Activated CD4-positive, alpha-beta T cell treated with anti-CD3 and anti-CD28 coated beads, Interleukin-2, amount 50 U/mL, for 4 hours (primary cell): Measurements from ENCODE around the gene OBP2A.

Source experiments
- DNase-seq, 2 experiments: peaks; one replicate each; pipeline ENCODE4 v3.0.0-alpha.2; 2020

The OBP2A gene

DNA sequence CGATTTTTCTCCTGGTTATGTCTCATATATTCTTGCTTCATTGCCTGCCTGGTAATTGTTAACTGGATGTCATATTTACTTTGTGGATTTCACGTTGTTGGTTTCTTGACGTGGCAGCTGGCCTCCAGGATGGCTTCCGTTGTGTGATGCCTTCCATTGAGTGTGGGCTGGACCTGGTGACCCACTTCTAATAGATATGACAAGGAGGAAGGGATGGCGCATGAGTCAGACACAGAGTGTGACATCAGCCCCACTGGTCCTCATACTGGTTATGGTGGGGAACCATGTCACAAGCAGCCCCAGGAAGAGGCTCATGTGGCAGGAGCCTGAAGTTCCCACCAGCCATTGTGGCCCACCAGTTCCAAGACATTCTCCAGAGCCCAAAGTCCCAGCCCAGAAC is 9.3 kb downstream of the OBP2A start:
- no peak for DNase-seq

DNA sequence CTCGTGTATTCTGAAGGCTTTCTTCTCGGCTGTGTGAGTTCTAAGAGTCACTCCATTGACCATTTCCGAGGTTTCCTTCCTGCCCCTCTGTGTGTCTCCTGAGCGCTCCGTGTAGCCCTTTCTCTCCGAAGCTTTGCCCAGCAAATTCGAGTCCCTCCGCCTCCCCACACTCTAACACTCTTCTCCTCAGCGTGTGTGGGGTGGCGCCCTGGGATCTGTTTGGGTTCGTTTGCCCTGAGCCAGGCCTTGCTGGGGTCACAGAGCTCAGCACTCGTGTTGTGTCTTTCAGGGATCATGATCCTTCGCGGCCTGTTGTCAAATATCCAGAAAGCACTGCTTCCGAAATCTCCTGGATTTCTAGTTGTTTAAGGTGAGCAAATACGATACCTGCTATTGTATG is 10.0 kb downstream of the OBP2A start:
- DNase-seq = no peak

DNA sequence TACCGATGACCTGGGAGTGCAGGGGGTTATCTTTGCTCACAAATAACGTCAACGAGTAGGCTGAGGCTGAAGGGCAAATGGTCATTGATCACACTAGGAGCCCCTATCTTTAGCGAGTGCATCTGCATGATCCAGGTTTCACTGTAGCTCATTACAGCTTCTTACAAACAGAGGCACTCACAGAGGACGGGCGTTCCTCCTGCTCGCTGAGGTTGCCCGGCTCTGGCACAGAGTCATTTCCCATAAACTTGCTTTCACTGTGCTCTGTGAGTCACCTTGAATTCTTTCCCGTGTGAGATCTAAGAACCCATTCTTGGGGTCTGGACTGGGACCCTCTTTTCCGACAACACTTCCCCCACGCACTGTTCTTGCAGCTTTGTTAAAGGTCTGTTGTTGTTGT is 13.7 kb downstream of the OBP2A start:
- no peak for DNase-seq

DNA sequence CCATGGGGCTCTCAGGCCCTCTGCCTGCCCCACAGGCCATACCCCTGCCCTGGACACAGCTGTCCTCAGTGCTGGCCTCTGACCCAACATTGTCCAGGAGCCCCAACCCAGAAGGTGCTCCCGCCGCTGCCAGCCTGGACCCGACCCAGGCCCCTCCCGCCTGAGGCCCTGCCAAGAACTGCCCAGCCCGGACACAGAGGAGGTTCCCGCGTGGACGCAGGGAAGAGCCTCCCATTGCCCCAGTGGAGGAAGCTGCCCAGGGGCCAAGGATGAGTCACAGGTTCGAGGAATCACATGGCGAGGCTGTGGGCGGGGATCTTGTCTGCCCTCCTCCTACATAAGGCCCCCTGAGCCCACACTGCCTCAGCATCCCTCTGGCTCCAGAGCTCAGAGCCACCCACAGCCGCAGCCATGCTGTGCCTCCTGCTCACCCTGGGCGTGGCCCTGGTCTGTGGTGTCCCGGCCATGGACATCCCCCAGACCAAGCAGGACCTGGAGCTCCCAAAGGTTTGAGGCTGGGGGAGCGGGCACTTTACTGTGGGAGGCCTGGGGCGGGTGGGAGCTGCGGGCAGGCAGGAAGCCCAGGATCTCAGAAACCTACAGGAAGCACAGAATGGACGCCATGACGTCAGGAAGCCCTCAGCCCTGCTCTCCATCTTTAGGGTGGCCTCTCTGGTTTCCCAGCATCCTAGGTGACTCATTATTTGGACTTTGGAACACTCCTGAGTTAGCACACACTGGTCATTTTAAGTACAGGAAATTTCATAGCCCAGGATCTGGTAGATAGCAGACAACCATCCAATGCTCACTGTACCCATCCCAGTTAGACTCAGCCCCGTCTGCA is 15.7 kb downstream of the OBP2A start, which contains the start of gene PAEP:
Gene PAEP (plus strand): TSS at position 366 of the 844 bp plus-strand sequence.
- DNase-seq = no peak

DNA sequence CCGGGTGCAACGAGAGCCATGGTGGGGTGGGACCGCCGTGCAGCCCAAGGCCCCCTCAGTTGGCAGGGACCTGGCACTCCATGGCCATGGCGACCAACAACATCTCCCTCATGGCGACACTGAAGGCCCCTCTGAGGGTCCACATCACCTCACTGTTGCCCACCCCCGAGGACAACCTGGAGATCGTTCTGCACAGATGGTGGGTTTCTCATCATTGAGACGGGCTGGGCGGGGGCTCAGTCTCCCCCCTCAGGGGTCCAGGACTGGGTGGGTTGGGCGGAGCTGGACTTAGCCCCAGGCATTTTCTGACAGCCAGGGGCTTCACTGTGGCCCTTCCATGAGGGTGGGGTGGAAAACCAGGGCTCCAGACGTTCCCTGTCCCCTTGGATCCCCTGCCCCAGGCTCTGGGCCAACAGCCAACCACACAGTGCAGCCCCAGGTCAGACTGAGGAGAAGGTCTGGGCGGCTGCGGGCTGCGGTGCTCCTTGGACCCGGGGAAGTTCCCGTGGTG is 16.4 kb downstream of the OBP2A start:
- no peak for DNase-seq

DNA sequence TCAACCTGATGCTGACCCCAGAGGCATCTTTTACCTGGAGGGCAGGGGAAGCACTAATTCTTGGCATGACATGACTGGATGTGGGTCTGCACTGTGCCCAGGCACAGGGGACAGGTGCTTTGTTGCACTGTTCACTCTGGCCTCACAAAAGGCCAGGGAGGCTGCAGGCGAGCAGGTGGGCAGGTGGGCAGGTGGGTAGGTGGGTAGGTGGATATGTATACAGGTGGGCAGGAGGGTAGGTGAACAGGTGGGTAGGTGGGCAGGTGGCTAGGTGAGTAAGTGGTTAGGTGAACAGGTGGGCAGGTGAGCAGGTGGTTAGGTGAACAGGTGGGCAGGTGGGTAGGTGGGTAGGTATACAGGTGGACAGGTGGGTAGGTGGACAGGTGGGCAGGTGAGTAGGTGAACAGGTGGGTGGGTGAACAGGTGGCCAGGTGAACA is 17.1 kb downstream of the OBP2A start:
- no peak for DNase-seq

DNA sequence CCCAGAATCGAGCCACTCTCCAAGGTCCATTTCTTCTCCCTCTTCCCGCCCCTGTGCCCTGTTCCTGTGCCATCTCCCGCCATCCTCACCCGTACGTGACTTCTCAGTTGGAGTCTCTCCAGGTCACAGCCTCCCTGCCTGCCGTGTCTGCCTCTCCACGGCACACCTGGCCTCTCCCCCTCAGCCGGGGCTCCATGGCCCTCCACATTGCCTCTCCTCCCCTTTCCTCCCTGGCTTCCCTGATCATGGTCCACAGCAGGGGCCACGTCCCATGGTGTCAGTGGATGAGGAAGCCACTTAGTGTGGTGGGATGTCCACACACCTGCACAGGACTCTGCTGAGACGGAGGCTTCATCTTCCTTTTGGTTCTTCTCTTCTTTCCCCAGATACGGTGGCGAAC is 17.9 kb downstream of the OBP2A start:
- DNase-seq = no peak

DNA sequence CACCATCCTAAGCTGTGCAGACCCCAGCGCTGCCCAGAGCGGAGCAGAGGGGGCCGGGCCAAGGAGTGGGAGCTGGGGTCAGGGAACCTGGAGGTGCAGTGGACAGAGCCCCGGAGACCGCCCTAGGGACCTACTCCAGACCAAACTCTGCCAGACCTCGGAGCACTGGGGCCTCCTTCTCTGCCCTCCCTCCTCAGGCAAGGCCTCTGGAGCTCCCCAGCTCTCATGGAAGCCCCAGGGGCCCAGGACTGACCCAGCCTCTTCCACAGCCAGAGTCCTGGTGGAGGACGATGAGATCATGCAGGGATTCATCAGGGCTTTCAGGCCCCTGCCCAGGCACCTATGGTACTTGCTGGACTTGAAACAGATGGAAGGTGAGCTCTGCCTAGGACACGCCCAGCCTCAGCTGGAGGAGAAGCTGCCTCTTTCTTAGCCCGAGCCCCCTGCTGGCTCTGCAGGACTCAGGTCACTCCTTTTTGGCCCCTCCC is 19.3 kb downstream of the OBP2A start:
- no peak for DNase-seq

DNA sequence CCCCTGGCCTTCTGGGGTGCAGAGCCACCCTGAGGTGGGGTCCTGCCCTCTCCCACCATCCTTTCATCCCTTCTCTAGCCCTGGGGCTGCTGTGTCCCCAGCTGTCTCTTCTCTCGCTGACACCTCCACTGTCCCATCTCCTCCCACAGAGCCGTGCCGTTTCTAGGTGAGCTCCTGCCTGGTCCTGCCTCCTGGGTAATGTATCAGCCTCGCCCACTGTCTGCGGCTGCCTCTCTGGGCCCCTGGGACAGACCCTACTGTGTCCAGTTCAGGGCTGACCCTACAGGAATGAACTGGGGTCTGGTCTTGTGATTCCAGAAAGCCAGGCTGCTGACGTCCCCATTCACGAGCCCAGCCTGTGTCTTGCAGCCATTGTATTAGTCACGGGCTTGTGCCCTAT is 19.7 kb downstream of the OBP2A start:
- DNase-seq = no peak

DNA sequence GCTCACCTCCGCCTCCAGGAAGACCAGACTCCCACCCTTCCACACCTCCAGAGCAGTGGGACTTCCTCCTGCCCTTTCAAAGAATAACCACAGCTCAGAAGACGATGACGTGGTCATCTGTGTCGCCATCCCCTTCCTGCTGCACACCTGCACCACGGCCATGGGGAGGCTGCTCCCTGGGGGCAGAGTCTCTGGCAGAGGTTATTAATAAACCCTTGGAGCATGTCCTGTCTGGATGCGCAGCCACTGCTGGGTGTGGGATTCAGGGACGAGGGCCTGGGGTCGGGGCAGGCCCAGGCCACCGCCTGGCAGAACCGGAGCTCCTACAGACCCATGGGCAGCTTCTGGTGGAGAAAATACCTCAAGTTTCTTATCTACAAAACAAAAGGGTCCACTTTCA is 20.6 kb downstream of the OBP2A start:
- no peak for DNase-seq

DNA sequence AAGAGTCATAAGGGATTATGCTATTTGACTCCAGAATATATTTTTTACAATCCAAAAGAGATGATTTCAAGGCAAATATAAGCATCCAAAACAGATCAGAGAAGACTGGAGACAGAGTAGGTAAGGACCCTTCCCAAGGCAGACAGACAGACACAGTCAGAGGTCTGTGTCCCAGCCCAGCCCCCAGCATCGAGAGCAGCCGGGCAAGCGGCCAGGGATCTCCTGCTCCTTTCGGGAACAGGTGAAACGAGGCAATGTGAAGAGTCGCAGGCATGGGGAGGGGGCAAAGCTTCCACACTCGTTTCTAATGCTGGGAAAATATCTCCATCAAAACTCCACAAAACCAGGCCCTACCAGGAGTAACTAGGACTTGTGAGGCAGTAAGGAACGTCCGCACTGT is 21.4 kb downstream of the OBP2A start:
- DNase-seq = no peak

DNA sequence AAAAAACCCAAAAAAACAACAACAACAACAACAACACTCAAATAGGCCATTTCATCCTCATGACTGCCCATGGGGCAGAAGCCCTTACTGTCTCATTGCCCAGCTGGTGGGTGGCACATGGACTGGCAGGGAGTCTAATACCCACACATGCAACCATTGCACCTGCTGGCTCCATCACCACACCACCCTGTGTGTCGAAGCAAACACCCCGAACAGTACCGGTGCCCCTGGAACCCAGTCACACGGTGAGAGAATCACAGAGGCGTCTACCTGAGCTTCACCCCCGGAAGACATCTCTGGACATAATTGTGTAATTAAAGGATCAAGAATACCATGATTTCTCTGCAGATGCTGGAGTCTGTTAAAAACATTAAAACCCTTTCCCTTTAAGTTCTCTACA is 22.1 kb downstream of the OBP2A start:
- no peak for DNase-seq

DNA sequence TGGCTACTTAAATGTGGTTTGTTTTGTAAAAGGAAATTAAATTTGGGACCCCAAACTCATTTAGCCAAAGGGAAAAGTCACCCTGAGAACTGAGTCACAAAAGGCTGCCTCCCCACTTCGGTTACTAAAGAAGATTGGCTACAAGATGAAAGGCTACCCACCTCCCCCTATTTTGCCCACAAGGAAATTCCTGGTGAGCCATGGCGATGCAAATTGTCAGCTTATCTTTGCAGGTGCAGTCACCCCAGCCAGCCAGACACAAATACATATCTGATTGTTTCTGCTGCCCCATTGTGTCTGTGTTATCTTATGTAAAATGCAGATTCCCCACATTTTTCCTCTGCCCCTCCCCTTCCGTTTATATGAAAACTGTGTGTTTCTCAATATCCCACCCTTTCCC is 24.5 kb downstream of the OBP2A start:
- no peak for DNase-seq

DNA sequence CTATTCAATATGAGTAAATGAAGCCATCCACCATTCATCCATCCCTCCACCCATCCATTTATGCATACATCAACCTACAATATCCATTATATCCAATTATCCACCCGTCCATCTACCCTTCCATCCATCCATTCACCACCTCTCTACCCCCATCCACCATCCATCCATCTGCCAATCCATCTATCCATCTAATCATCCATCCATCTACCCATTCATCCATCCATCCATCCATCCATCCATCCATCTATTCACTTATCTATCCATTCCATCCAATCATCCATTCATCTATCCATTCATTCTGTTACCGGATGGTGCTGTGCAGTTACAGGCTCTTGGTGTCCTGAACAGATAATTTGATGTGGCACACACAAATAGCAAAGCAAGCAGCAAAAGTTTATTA is 26.3 kb downstream of the OBP2A start:
- DNase-seq = no peak

DNA sequence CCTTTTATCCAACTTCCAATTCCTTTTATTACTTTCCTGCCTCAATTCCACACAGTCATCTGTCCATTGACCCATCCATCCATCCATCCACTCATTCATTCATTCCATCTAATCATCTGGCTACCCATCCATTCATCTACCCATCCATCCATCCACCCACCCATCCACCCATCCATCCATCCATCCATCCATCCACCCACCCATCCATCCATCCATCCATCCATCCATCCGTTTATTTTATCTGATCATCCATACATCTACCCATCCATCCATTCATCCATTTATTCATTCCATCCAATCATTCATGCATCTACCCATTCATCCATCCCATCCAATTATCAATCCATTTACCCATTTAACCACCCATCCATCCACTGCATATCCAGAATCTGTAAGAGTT is 27.2 kb downstream of the OBP2A start:
- DNase-seq = no peak

DNA sequence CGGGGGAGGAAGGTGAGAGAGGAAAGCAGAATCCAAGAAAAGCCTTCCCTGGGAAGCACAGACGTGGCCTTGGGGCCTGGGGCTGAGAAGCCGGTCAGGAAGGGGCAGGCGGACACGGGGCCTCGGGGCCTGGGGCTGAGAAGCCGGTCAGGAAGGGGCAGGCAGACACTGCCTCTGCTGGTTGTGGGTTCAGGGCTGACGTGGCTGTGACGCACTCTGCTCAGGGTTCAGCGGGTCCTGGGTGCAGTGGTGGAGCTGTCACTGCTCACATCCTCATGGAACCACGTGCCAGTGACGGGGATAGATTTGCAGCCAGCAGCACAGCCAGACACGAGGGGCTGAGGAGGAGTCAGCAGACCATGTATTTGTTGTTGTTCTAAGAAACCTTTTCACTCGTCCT is 28.4 kb downstream of the OBP2A start:
- DNase-seq = no peak

DNA sequence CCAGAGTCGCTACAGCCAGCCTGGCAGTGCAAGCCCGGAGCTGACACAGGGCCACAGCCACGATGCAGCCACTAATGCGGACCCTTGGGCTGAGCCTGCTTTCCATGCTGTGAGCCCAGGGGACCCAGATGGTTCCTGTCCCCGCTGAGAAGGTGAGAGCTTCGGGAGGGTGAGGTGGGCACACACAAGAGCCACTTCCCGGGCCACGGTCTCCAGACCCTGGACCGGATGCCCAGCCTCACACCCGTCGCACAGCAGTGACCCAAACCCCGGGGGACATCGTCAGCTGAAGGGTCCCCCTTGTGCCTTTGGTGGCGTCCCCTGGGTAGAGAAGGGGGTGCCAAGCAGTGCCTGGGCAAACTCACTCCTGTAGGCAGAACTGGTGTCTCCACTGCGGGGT is 29.0 kb downstream of the OBP2A start:
- DNase-seq = no peak

DNA sequence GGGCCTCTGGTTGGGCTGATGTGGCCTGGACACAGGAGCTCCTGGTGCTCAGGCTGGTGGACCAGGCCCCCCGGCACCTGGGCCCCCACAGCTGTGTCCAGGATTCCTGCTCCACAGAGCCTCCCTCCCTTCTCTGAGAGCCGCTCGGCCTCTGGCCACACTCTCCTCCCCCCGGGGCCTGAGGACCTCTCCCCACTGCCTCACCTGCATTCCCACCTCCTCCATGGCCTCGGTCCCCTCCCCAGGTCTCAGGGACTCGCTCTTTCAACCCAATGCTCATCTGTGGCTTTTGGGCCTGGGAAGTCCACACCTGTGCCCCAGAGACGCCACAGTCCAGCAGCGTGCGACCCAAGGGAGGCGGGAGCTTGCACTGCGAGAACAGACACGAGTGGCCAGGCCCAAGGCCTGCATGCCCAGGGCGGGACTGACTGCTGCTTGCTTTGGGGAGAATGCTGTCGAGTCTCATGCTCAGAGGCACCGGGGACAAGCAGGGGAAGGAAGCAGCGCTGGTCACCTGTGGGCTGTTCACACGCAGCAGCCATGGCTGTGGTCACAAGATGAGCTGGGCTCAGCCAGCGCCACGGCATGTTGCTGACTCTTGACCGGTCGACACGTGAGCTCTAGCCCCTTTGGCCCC is 30.2 kb downstream of the OBP2A start:
- DNase-seq = no peak

DNA sequence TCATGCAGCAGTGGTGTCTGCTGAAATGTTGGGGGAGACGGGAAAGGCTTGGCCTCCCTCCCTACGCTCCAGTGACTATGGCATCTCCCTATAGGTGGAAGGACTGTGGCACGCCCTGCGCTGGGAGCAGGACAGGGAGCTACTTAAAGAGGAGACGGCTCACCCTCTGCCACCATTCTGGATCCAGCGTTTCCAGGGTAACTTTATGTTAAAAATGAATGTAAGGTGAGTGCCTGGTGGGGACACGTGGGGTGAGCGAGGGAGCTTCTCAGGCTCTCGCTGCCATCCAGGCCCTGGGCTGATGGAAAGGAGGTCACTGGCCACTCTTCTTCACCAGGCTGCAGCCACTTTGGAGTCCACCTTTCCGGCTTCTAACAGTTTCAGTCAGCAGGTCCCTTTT is 31.3 kb downstream of the OBP2A start:
- no peak for DNase-seq

DNA sequence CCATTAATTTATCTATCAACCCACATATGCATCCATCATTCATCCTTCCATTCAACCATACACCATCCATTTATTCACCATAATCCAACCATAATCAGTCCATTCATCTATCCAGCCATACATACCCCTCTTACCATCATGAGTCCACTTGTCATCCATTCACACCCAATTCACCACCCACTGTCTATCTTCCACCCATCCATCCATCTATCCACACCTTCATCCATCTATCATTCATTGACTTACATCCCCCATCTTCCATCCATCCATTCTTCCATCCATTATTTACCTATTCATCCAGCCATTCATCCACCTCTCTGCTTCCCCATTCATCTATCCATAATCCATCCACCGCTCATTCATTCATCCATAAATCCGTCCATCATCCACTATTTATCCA is 33.4 kb downstream of the OBP2A start:
- no peak for DNase-seq

DNA sequence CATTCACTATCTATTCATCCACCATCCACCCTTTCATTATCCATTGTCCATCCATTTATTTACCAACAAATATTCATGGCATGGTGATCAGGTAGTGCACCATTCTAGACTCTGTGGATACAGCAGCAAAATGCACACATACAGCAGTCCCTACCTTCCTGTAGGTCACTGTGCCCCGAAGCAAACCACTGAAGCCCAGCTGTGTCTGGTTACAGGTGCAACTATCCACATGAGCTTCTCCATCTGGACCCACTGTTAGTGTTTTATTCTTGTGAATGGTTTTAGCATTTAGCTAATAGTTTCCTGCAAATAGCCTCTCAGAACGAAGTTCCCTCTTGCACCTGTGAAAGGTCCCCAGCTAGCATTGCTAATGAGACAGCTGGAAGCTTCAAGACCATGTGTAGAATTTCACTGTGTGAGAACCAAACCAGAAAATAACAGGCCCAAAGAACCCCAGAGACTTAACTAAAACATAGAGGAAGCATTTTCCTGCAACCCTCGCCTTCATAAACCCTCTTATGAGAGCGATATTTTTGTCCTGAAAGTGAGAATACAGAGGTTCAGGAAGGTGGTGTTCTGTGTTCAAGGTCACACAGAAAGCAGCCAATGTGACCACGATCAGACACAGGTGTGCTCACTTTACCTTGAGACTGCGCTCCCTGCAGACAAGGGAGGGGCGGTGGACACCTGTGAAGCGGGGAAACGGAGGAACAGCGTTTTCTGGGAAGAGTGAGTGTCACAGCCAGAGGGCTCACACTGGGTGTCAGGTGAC is 34.1 kb downstream of the OBP2A start:
- DNase-seq = no peak

DNA sequence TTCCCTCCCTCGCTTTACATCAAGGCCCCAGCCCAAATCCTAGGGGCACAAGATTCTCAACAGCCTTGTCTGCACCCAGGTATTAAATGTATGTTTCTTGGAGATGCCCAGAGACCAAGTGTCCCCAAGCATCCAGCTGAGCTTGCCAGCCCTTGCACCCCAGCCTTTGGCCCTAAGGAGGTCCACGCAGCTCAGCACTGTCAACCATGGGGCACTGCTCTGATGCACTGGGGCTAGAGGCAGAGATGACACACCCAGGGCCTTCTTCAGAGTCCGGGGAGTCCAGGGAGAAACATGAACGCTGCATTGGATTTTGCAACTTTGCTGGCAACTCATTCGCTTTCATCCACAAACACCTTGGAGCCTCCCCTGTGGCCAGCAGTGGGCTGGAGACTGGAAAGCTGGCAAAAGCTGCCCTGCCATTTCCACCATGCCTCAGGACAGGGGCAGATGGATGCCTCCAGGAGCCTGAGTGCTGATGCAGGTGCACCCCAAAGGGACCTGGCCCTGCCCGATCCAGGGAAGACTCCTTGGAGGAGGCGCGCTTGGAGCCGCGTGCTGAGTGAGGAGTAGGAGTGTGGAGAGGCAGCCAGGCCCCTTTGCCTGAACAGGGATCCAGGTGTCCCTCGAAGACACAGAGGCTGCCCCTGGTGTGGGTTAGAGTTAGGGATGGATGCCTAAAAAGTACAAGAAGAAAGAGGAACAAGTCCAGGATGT is 34.9 kb downstream of the OBP2A start:
- no peak for DNase-seq
